Measurements from ENCODE around the gene FBXO17.
"Not testable (repeated sequence)": the region's sequence is repeated elsewhere in the genome, so short reads cannot be mapped to it uniquely, and the experiment has no call there.

Gene FBXO17, protein sequence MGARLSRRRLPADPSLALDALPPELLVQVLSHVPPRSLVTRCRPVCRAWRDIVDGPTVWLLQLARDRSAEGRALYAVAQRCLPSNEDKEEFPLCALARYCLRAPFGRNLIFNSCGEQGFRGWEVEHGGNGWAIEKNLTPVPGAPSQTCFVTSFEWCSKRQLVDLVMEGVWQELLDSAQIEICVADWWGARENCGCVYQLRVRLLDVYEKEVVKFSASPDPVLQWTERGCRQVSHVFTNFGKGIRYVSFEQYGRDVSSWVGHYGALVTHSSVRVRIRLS

DNA sequence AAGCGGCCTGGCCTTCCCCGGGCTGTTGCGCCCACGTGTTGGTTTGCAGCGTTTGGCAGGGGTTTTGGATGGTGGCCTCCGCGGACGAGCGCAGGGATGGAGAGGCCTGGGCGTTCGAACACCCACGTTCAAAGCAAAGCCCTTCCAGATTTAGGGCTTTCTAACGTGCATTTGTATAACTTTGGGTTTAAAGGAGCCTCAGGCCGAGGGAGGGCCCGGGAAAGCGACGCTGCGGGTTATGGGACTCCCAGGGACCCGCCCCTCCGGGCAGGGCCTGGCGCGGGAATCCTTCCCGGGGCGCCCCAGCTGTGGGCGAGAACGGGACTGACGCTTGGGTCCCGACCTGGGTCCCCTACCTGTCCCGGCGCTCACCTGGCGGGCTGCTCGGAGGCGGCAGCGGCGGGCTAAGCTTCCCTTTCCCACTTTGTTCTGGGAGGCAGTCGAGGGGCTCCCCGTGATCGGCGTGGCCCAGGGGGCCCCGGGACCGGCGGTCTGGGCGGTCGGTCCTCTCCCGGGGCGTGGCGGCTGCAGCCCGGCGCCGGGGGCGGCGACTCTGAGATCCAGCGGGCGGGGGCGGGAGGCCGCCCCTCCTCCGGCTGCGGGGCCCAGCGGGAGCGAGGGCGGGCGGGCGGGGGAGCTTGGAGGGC, at the start of gene FBXO17:
Gene FBXO17 (minus strand): TSS at position 529 of the 647 bp plus-strand sequence. CDS start 25,423 bp downstream, outside the sequence.
- DNase-seq (ENCODE audit: low spot score) = peak; percentile 72

DNA sequence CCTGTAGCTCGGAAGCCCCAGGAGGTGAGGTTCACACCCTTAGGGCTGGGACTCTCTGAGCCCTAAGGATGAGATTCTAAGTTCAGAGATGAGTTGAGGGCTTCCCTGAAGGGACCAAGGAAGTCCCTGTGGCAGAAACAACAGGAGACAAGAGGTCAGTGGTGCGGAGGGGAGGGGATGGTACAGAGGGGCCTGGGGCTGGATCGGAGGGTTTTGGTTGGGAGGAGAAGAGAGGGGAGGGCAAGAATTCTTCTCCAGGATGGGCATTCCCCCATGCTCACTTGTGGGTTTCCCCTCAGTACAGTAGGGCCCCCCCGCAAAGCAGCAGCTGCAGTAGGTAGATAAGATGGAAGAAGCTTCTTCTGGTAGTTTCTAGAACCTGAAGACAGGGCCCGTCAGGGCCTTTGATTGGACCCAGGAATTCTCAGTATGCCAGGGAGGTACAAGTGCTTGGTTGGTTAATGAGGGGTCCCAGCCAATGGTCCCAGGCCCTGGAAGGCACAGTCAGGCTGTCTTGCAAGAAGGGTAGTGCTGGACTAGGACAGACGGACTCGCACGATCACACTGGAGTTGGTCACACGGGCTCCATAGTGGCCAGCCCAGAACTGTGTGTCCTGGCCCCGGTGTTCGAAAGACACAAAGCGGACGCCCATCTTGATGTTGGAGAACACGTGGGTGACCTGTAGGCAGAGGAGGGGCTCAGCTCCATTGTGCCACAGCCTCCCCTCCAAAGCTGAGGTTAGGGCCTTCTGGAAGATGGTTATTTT, 49.5 kb upstream of the FBXO17 start:
- DNase-seq (ENCODE audit: low spot score) = no peak

DNA sequence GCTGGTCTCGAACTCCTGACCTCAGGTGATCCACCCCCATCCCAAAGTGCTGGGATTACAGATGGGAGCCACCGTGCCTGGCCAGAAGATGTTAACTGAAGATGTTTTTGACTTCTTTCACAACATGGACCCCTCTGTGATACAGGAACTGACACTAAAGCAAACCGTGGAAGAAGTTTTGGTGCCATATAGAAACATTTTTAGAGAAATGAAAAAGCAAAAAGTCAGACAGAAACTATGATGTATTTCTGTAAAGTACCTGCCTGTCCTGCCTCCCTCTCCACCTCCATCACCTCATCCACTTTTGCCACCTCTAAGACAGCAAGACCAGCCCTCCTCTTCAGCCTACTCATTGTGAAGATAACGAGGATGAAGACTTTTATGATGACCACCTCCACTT, 45.5 kb upstream of the FBXO17 start:
- no peak for DNase-seq (ENCODE audit: low spot score)

DNA sequence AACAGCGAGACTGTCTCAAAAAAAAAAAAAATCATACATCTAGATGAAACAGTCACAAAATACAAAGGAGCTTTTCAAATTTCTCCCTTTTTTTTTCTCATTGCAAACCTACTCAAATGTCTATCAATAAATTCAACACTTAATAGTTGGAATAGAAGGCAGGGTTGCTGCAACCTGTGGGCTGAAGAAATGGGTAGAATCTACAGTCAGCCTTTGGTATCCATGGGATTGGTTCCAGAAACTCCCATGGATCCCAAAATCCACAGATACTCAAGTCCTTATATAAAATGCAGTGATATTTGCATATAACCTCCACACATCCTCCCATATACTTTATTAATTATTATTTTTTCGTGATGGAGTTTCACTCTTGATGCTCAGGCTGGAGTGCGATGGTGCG, 42.1 kb upstream of the FBXO17 start:
- DNase-seq (ENCODE audit: low spot score) = no peak

DNA sequence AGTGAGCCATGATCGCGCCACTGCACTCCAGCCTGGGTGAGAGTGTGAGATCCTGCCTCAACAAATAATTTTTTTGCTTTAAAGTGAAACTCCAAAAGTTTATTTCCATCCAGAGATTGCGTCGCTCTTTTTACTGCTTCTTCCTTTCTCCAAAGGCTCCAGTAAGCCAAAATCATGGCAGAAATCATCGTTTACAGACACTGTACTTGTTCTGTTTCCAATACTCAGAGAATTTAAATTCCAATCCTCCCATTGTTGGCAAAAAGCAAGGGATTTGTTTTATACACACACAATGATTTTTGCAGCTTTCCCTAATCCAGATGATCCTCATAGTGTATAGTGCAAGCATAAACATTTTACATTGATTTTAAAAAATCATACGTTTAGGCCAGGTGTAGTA, 41.5 kb upstream of the FBXO17 start:
- no peak for DNase-seq (ENCODE audit: low spot score)

DNA sequence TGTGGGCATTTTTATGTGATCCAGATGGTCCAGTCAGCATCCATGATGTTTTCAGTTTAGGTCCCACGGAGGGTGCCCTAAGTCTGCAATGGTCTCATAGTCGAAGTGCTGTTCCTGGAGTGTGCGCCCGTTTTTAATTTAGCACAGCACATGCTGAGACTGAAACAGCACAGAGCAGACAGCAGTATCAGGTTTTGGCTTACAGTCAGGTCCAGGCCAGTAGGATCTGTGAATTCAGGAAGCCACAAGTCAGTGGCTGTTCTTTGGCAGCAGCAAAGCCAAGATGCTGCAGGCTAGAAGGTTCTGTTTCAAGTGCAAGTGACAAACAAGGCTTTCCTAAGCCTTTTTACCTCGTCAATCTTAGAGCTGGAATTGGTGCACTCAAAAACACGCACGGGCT, 38.5 kb upstream of the FBXO17 start:
- no peak for DNase-seq (ENCODE audit: low spot score)

DNA sequence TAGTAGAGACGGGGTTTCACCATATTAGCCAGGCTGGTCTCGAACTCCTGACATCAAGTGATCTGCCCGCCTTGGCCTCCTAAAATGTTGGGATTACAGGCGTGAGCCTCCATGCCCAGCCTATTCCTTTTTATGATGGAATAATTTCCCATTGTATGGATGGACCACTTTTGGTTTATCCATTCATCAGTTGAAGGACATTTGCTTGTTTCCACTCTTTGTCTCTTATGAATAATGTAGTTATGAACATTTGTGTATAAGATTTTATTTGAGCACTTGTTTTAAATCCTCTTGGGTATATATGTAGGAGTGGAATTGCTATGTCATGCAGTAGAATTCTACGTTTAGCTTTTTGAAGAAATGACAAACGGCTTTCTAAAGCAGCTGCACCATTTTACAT, 33.5 kb upstream of the FBXO17 start:
- DNase-seq (ENCODE audit: low spot score) = no peak

DNA sequence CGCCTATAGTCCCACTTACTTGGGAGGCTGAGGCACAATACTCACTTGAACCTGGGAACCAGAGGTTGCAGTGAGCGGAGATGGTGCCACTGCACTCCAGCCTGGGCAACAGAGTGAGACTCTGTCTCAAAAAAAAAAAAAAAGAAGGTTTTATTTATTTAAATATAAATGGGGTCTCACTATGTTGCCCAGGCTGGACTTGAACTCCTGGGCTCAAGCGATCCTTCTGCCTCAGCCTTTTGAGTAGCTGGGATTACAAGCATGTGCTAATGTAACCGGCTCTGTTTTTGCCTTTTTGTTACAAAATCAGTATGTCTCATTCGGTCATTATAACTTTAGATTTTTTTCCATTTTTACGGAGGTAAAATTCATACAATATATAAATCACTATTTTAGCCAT, 32.6 kb upstream of the FBXO17 start:
- DNase-seq (ENCODE audit: low spot score) = no peak

DNA sequence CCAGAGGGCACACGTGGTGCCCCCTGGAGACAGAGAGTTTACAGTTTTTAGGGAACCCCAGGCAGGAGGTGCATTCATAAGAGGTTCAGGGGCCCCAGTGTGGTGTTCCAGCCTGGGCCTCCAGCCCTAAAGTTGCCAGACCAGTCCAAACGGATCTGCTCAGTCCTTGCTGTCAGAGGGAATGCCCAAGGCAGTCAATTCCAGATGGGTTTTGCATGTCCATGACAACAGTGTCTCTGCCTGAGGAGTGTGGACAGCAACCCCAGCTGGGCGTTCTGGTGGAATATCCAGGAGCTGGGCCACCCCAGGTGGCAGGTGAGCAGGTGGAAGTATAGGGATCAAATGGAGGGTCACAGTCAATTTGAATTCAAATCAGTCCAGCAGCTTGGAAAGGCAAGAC, 31.6 kb upstream of the FBXO17 start:
- no peak for DNase-seq (ENCODE audit: low spot score)

DNA sequence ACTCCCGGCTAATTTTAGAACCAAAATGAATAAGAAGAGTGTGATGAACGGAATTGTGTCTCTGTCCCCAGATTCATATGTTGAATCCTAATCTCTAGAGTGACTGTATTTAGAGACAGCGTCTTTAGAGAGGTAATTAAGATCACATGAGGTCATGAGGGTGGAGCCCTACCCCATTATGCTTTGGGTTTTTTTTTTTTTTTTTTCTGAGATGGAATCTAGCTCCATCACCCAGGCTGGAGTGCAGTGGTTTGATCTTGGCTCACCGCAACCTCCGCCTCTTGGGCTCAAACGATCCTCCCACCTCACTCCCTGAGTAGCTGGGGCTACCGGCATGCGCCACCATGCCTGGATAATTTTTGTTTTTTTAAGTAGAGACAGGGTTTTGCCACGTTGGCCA, 28.9 kb upstream of the FBXO17 start:
- DNase-seq (ENCODE audit: low spot score) = no peak

DNA sequence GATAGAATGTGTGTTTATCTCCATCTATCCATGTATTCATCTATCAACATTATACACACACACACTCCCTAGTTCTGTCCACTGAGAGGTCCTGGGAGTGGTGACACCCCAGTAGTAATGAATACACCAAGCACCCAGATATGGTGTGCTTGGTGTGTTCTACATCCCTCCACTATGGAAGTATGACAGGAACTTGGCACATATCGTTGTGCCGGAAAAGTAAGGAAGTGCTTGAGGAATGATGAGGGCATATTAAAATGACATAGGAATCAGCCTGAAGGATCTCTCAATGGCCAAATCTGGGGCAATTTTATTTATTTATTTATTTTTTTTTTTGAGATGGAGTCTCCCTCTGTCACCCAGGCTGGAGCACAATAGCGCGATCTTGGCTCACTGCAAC, 28.3 kb upstream of the FBXO17 start:
- no peak for DNase-seq (ENCODE audit: low spot score)

DNA sequence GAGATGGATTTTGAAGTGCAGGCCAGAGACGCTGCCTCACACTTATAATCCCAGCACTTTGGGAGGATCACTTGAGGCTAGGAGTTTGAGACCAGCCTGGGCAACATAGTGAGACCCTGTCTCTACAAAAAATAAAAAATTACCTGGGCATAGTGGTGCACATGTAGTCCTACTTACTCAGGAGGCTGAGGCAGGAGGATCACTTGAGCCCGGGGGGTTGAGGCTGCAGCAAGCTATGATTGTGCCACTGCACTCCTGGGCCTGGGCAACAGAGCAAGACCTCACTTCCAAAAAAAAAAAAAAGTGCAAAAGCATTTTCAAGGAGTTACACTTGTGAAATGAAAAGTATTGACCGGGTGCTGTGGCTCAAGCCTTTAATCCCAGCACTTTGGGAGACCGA, 27.6 kb upstream of the FBXO17 start:
- DNase-seq (ENCODE audit: low spot score) = no peak

DNA sequence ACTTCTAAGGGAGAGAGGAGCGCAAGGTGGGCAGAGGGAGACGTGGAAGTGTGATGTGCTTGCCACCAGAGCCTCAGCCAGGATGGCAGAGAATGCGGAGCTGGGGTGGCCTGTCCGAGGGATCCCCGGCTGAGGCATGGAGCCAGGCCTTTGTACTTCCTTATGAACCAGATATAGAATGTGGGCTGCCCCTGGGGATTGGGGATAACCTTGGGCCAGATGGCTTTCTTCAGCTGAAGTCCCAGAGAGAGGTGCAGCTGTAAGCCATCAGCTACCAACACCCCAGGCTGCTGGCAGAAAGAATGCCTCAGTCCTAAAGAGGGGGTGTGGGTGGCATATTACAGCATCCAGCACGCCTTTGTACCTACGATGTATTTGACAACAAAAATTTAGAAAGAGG, 25.5 kb upstream of the FBXO17 start:
- DNase-seq (ENCODE audit: low spot score) = no peak

DNA sequence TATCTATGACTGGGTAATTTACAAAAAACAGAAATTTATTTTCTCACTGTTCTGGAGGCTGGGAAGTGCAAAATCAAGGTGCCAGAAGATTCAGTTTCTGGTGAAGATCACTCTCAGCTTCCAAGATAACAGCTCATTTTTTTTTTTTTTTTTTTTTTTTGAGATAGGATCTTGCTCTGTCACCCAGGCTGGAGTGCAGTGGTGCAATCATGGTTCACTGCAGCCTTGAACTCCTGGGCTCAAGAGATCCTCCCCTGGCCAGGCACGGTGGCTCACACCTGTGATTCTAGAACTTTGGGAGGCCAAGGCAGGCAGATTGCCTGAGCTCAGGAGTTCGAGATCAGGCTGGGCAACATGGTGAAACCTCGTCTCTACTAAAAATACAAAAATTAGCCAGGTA, 22.0 kb upstream of the FBXO17 start:
- DNase-seq (ENCODE audit: low spot score) = not testable (repeated sequence)

DNA sequence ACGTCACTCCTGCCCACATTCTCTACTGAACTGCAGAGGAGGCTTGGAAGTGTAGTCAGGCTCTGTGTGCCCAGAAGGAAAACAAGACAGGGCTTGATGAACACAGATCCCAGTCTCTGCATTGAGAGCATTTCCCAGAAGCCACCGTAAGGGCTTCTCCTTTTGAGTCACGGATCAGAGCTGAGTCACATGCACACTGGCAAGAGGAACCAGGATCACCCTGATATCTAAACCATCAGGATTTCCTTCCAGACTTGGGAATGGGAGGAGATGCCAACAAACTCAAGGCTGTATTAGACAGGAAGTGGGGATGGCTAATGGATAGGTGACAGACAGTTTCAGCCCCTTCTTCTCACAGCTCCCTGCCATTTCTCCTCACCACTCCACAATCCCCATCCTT, 17.7 kb upstream of the FBXO17 start:
- peak; percentile 67 for DNase-seq (ENCODE audit: low spot score)

DNA sequence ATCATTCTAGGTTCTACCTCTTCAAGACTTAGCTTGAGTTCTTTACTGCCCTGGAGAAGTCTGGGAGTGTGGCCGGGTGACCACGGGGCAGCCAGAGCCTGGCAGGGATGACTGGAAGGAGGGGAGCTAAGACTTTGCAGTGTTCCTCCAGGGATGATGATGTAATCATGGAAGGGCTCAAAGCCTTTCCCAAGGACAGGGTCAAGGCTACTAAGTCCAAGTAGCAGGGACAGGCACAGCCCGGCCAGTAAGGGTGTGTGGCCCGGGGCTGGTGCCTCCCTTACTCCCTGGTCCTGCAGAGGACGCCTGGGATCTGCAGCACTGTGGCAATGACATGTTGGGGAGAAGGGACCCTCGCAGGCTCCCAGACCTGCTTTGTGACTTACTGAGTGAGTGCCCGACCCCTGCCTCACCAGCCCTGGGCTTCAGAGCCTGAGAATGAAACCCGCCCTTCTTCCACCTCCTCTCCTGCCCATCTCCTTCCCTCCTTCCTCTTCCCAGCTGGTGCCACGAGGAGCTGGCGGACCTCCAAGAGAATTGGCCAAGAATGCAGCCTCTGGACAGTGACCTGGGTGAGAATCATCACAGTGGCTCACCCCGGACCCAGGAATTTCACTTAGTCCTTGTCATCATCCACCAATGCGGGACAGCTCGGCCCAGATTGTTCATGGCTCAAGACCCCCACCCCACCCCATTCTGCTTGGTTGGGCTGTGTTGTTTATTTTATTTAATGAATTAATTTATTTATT, 15.6 kb upstream of the FBXO17 start:
- peak; percentile 38 for DNase-seq (ENCODE audit: low spot score)

DNA sequence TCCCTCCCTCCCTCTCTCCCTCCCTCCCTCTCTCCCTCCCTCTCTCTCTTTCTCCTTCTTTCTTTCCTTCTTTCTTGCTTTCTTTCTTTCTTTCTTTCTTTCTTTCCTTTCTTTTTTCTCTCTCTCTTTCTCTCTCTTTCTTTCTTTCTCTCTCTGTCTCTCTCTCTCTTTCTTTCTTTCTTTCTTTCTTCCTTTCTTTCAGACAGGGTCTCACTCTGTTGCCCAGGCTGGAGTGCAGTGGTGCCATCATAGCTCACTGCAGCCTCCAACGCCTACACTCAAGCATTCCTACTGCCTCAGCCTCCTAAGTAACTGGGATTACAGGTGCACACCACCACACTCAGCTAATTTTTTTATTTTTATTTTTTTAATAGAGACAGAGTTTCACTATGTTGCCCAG, 14.1 kb upstream of the FBXO17 start:
- not testable (repeated sequence) for DNase-seq (ENCODE audit: low spot score)

DNA sequence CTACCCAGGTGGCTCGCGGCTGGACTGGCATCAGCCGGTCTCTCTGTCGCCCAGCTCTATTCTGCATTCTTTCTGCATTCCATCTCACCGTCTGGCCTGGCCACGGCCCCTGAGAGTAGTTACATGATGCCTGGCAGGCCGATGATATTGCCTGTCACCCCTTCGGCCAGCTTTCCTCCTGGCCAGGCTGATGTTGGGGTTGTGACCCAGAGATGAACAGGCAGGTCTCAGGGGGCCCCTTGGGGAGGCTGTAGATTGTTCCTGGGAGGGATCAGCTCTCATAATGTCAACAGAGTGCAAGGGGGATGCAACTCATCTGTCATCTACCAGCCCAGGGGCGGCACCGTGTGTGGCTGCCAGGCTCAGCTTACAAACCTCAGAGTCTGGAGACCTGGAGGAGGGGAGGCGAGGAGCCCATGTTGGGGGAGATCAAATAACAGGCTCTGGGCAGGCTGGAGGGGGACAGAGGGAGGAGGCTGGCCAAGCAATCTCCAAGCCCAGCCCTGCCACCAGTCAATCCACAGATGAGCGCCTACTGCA, 13.6 kb upstream of the FBXO17 start:
- DNase-seq (ENCODE audit: low spot score) = peak; percentile 26

DNA sequence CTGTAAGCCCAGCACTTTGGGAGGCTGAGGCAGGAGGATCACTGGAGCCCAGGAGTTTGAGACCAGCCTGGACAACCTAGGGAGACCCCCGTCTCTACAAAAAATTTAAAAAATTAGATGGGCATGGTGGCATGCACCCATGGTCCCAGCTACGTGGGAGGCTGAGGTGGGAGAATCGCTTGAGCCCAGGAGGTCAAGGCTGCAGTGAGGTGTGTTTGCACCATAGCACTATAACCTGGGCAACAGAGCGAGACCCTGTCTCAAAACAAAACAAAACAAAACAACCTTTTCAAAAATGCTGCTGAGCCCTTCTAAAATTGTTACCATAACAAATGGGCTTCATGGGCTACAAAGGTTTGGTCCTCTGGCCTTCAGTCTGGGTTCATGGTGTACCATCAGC, 13.1 kb upstream of the FBXO17 start:
- not testable (repeated sequence) for DNase-seq (ENCODE audit: low spot score)

DNA sequence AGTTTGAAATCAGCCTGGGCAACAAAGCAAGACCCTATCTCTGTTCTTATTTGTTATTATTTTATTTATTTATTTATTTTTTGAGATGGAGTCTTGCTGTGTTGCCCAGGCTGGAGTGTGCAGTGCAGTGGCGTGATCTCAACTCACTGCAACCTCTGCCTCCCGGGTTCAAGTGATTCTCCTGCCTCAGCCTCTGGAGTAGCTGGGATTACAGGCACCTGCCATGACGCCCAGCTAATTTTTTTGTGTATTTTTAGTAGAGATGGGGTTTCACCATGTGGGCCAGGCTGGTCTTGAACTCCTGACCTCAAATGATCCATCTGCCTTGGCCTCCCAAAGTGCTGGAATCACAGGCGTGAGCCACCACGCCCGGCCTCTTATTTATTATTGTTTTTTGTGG, 12.2 kb upstream of the FBXO17 start:
- DNase-seq (ENCODE audit: low spot score) = not testable (repeated sequence)

DNA sequence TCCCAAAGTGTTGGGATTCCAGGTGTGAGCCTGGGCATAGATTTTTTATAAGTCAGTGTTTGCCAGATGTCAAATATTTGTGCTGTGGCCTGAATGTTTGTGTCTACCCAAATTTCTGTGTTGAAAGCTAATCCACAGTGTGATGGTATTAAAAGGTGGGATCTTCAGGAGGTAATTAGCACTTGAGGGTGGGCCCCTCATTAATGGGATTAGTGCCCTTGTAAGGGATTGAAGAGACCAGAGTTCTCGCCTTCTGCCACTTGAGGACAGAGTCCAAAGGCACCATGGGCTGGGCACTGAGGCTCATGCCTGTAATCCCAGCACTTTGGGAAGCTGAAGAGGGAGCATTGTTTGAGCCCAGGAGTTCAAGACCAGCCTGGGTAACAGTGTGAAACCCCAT, 9.7 kb upstream of the FBXO17 start:
- DNase-seq (ENCODE audit: low spot score) = no peak

Measured in AG08395 (cell line).